NK-92 (cell line): ENCODE results near the gene EIPR1.

Experiments used
- DNase-seq: peaks from one replicate; lab custom pipeline; 2025; ENCODE audit not compliant: unreplicated experiment; lab: John Stamatoyannopoulos, UW

EIPR1 gene

DNA sequence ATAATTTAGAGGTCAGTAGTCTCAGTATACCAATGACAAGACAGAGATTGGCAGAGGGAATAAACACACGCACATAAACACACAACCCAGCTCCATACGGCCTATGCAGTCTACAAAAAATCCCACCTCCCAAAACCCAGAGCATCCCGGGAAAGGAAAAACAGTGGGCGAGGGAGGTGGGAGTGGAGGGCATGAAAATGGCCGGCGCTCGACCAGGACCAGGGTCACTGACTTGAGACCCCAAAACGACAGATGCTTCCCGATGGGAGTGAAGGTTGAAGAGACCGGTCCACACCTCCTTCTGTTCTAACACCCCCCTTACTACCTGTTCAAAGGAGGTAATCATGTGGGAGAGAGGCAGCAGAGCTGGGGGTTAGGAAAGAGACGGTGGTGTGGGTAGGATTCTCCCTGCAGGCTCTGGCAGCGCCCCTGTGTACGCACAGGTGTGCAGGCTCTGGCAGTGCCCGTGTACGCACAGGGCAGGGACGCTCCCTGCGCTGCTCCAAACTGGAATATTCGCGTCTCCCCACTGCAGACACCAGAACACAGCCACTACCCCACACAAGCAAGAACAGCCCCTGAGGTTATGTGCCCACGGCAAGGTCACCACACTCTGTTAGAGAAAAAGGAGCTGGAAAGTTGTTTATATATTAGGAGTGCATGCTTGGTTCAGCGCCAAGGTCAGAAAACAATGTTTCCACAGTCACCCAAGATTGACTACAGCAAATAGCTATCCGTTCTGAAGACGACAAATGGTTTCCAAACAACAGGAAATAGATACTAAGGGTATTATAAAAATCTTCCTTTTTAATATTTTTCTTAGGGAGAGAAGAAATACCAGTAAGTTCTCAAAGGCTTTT is 67.9 kb downstream of the EIPR1 start:
- DNase-seq = no peak

DNA sequence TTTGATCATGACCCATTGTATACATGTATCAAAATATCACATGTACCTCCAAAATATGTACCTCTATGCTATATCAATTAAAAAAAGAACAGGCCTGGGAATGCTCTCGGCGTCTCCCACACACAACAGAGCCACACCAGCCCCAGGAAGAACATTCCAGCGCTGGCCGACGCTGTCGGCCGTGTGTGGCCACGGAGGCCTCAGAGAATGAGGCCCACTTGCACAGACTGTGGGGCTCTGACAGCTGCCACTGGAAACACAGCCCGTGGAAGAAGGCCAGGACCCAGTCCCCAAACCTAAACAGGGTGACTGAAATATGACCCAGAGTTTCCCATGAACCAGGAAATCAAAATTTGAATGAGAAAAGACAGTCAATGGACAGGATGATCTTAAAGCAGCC is 69.7 kb downstream of the EIPR1 start:
- DNase-seq = no peak

DNA sequence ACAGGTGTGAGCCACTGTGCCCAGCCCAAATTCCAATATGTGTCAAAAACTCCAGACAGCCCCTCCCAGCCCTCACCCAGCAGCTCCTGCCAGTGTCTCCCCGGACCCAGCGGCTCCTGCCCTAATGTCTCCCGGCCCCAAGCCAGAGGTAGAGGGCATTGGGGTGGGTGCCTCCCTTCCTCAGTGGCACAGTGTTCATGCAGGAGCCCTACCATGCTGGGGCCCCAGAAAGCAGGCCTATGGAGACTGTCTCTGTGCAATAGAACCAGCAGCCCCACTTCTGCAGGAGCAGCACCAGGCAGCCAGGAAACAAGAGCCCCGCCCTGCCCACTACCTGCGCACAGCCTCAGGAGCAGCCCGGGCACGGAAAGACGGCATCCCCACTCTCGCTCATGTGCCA is 70.4 kb downstream of the EIPR1 start:
- DNase-seq = no peak

DNA sequence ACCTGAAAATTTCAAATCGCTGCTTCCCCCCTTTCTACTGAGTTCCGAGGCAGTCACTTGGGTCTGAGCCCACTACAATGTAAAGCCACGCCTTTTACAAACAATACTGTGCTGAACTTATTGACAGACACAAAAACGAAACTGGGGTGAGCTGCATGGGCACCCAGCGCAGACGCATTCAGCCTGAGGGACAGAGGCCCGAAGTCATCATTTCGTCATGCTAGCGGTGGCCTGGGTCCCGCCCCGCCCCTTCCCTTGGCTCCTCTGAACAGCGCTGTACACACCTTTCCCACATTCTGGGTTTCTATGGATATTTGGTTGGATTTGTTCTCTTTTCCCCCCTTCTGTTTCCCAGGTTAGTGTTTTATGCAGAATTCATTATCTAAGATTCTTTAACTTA is 71.7 kb downstream of the EIPR1 start:
- no peak for DNase-seq

DNA sequence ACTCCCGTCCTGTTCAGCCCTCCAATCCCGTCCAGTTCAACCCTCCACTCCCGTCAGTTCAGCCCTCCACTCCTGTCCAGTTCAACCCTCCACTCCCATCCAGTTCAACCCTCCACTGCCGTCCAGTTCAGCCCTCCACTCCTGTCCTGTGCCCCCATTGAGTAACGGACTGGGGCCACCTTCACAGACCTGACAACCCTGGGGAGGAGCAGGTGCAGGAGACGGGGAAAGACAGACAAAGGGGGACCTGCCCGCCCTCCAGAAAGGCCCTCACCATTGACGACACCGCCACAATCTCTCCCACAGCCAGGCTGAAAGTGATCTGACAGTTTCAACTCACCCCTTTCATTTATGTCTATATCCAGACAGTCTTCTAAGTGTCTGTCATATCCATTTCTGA is 72.2 kb downstream of the EIPR1 start:
- no peak for DNase-seq

DNA sequence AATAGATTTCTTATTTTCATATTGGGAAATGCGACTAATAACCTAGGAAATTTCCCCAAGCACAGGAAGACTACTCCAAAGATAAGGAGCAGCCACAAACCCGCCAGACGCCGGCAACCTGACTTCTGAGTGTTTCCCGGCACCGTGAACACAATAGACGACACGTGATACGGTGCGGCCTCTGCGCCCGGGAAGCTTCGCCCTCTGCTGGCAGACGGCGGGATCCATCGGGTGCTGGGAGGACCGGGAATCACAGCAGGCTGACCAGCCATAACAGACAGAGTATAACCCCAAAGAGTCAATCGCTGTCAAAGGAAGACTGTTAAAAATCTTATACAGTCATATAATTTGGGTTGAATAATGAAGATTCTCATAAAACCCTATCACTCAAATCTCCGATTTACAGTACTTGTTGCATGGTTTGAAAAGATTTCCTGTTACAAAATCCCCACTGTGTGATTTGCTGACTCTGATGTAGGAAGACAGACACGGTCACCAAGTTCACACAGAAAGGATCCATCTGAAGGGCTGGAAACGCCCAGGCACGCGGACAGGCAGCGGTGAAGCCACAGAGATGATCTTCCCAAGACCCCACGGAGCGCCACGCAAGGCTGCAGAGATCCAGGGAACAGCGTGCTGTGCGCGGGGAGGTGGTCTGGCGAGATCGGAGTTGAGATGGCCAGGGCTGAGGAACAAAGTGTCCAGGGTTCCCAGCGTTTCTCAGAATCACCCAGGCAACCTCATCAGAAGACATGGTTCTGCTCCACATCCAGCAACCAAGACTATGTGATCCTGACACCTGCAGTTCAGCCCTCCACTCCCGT is 73.8 kb downstream of the EIPR1 start:
- no peak for DNase-seq

DNA sequence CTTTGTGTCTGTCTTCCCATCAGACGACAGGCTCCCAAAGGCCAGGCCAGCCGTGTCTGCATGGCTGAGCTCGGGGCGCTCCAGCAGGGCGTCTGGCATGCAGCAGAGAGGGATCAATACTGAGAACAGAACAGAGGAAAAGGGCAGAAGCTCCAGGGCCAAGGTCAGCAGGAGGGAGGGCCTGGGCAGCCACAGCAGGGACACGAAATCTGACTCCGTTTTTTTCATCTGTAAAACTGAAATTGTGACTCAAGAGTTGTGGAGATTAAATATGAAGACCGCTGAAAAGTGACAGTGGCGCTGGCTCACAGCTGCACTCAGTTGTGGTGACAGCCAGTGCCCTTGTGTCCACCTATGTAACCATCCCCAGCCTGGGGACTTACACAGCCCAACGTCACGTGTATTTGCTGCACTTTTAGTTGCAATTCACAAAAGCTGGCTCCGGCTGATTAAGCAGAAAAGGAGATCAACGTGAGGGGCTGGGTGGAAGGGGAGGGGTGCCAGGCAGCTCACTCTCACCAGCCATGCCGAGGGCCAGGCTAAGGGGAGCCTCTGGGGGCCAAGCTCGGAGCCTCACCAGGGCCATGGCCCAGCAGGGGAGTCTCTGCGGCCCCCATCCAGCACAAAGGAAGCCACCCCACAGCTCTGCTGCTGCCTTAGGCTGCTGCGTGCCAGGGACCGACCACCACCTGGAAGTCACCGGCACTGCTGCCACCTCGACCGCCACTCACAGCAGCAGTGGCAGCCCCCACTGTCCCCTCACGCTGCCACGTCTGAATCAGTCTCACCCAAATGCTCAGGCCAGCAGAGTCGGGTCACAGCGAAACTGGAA is 74.7 kb downstream of the EIPR1 start:
- DNase-seq = no peak

DNA sequence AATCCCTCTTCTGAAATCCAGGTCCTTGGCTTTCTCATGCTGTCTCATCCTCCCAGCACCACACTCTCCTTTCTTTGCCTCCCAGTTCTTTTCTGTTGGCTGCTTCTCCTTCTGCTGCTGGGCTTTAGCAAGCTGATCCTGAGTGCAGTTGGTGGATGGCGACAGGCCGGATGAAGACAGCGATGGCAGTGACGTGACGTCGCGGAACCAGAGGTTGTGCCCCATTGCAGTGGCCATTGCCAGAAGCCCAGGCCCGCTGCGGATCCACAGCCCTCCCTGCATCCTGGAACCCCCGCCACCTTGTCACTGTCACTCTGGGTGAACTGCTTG is 75.2 kb downstream of the EIPR1 start:
- DNase-seq = no peak

DNA sequence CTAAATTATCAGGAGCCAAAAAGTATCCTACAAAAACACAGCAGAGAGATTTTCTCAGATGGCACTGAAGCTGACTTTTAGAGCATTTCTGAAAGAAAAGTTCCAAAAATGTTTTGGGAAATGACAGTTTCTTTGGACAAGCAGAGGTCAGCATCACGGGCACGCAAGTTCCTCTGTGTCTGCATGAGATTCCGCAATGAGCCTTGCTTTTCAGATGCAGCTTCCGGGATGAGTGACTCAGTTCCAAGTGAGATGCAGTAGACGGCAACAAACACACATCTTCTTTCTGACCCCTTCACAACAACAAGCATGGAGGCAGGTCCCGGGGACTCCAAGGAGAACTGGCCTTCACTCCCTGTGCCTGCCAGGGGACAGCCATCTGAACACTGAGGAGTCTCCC is 76.6 kb downstream of the EIPR1 start:
- DNase-seq = no peak

DNA sequence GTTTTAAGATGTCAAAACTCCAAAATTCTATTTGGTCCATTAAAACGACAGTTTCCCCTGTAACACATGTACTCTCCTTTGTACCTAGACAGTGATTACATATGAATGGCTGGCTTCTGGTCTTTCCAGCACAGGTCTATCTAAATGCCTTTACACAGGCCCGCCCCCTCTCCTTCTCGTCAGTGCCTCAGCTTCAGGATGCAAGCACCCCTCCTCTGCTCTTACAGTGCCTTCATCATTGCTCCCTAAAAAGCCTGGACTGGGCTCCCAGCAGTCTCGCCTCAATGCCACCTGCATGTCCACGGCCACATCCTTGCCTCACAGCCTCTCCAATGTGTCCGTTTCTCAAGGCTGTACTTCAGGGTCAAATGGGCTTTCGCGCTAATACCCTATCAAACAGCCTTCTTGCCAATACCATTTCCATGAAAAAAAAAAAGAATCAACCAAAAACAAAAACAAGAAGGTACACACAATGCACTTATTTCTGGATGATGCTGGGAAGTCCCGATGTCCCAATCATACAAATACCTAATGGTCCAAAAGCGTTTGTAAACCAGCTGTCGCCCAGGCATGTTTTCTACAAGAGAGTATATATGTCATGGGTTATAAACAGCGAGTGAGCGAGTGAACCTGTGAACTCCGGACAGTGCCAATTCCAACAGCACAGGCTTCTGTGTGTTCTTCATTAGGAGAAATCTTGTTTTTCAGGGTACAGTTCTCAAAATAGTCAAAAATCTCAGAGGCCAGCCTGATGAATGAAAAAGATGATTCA is 77.2 kb downstream of the EIPR1 start:
- no peak for DNase-seq

DNA sequence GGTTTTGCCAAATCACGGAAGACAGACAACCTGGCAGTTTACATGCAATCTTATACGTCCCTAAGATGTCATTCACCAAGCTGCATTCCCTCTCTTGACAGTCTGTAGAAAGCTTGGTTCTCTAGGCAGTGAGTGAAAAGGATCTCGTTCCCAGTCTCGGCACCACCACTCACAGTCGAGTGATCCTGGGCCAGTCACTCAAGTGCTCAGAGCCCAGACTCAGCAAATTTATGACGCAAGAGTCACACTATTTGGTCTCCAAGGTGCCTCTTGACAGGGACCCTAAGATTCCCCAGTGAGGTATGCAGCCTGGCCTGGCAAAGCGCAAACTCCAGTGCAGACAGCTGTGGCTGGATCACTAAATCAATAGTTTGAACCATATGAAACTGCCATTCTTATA is 77.9 kb downstream of the EIPR1 start:
- DNase-seq = no peak

DNA sequence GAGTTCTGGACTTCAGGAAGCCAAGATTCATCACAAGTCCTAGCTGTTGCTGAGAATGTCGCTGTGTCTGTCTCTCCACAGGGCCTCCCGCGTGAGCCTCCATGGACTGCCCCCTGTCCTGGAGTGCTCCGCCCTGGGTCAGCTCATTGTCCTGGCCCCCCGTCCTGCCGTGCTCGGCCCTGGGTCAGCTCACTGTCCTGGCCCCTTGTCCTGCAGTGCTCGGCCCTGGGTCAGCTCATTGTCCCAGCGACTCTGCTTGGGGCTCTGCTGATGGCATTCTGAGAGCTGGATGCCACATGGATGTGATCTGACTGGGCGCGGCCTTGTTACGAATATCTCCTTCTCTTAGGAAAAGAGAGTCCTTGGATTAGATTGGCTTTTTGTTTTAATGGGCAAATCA is 78.5 kb downstream of the EIPR1 start:
- no peak for DNase-seq

DNA sequence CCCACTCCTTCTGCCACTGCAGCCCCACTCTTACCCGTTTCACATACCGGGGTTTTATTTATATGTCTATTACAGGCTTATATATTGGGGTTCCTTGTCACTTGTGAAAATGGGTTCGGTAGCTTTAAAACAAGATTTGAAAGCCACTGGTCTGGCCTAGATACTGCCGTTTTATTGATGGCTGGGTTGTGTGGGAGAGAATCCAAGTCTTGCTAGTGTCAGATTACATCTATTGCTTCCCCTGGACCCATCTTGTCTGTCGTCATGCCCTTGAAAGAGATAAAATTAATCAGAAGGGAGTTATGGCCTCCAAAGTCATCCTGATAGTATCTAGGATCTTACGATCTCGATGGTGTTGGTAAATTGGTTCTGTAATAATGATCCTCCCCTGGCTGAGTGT is 79.4 kb downstream of the EIPR1 start:
- DNase-seq = no peak

DNA sequence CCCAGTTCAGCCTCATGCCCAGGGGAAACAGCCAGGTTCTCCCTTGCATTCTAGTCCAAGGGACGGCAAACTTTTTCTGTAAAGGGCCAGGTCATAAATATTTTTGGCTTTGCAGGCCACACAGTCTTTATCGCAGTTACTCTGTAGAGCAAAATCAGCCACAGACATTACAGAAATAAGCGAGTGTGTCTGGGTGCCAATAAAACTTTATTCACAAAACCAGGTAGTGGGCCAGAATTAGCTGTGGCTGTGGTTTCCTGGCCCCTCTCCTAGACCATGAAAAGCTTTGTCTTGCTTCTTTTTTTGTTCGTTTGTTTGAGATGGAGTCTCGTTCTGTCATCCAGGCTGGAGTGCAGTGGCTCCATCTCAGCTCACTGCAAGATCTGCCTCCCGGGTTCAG is 80.1 kb downstream of the EIPR1 start:
- DNase-seq = no peak

DNA sequence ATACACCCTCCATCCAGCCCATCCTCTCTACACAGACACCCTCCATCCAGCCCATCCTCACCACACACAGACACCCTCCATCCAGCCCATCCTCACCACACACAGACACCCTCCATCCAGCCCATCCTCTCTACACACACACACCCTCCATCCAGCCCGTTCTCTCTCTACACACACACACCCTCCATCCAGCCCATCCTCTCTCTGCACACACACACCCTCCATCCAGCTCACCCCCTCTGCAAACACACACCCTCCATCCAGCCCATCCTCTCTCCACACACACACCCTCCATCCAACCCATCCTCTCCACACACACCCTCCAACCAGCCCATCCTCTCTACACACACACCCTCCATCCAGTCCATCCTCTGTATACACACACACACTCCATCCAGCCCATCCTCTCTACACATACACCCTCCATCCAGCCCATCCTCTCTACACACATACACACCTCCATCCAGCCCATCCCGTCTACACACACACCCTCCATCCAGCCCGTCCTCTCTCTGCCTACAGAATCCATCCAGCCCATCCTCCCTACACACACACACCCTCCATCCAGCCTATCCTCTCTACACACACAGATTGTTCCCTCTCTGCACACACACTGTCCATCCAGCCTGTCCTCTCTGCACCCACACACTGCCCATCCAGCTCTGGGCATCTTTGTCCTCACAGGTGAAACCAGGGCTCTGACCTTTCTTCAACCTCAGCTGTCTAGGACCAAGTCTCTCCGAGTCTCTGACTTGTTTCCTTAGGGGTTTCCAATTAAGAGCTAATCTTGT is 81.2 kb downstream of the EIPR1 start:
- no peak for DNase-seq

DNA sequence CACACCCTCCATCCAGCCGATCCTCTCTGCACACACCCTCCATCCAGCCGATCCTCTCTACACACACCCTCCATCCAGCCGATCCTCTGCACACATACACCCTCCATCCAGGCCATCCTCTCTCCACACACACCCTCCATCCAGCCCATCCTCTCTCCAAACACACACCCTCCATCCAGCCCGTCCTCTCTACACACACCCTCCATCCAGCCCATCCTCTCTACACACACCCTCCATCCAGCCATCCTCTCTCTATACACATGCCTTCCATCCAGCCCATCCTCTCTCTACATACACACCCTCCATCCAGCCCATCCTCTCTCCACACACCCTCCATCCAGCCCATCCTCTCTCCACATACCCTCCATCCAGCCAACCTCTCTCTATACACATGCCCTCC is 83.1 kb downstream of the EIPR1 start:
- DNase-seq = no peak

DNA sequence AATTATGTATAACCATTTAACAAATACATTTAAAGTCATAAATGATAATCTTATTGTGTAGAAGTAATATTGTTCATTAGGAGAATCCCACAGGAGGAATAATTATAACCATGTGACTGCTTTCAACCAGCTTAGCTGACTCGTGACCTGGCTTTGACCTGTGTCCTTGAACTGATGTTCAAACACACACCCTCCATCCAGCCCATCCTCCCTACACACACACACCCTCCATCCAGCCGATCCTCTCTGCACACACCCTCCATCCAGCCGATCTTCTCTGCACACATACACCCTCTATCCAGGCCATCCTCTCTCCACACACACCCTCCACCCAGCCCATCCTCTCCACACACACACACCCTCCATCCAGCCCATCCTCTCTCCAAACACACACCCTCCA is 83.5 kb downstream of the EIPR1 start:
- no peak for DNase-seq

DNA sequence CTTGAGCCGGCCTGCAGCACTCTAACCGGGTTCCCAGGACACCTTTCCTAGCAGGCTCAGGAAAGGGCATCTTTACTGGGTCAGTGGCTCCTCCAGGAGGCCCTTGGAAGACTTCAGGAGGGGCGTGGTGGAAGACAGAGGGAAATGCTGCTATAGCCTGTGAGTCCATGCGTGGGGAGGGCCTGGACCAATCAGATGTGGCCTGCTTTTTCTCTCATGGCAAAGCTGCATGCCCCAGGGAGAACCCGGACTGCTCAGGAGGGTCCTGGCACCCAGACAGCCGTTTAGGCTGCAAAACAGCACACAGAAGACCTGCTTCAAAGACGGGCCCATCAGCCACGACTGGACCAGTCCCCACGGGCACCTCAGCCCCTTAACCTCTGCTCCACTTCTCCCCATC is 84.4 kb downstream of the EIPR1 start:
- no peak for DNase-seq

DNA sequence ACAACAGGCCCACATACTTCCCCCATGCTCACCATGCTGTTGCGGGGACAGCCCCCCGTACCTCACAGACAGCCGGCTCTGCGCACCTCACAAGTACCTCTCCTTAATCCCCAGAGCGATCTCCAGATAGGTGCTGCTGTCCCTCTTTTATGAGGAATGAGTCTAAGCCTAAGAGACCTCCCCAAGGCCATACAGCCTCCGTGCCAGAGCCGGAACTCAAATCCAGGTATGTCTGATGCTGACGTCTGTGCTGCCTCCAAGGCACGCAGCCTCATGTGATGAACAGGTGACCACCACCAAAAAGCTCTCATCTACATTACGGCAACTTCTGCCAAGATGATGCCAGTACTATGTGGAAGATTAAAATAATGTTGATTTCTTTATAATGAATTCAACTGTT is 85.2 kb downstream of the EIPR1 start:
- no peak for DNase-seq

DNA sequence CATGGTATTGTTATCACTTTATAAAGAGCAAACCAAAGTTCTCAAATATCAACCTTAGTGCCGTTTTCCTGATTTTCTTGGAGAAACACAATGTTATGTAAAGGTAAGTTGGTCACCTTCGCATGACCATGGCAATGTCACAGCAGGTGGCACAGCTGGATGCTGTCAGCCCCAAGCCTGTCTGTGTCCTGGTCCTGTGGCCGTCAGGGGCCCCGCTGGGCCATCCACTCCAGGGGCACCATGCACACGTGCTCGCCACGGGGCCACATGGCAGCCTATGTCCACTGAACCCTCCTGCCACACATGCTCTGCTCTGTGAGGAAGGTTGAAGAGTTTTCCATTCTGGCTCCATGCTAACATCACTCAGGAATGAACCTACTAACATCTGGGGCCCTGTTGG is 85.9 kb downstream of the EIPR1 start:
- DNase-seq = no peak
